ENCODE data around the gene DMAC2L.

DNA sequence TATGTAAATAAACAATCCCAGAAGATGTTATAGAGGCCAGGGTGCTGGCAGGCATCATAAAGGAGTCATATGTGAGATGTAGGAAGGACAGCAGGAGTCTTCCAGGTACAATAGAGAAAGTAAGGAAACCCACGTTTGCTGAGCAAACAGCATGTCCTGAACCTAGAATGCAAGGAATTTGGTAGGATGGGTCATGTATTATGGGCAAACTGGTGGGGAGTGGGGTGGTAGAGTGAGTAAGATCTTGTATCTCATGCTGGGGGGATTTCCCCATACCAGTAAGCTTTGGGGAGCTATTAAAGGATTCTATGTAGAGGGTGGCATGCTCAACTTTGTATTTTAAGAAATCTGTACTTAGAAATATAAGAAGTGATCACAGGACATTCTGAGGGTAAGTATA is 43.6 kb downstream of the DMAC2L start:
- no peak for TF ChIP-seq POLR2A (IDR thresholded peaks at IDR 0.05)
- TF ChIP-seq, protein P1, sequence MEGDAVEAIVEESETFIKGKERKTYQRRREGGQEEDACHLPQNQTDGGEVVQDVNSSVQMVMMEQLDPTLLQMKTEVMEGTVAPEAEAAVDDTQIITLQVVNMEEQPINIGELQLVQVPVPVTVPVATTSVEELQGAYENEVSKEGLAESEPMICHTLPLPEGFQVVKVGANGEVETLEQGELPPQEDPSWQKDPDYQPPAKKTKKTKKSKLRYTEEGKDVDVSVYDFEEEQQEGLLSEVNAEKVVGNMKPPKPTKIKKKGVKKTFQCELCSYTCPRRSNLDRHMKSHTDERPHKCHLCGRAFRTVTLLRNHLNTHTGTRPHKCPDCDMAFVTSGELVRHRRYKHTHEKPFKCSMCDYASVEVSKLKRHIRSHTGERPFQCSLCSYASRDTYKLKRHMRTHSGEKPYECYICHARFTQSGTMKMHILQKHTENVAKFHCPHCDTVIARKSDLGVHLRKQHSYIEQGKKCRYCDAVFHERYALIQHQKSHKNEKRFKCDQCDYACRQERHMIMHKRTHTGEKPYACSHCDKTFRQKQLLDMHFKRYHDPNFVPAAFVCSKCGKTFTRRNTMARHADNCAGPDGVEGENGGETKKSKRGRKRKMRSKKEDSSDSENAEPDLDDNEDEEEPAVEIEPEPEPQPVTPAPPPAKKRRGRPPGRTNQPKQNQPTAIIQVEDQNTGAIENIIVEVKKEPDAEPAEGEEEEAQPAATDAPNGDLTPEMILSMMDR (IDR thresholded peaks at IDR 0.05) = no peak
